HEK293T (cell line): ENCODE results near the gene TRAF6.

Source experiments
- BHLHE40 ChIP-seq: fragments of 450-650 bp; IDR thresholded peaks from 2 replicates; pipeline ENCODE4 v1.6.1; 2016; ENCODE audit warnings: mild to moderate bottlenecking, moderate library complexity, borderline replicate concordance
- ELF4 ChIP-seq: fragments of 450-650 bp; IDR thresholded peaks from 2 replicates; pipeline ENCODE4 v1.6.1; 2017; ENCODE audit warnings: antibody characterized with exemption
- FOXA1 ChIP-seq: fragments of 450-650 bp; IDR thresholded peaks from 2 replicates; pipeline ENCODE4 v1.6.1; 2016; ENCODE audit warnings: mild to moderate bottlenecking
- FOXK2 ChIP-seq: fragments of 450-650 bp; IDR thresholded peaks from 2 replicates; pipeline ENCODE4 v1.6.1; 2016; ENCODE audit warnings: mild to moderate bottlenecking
- HDGF ChIP-seq: fragments of 450-650 bp; IDR thresholded peaks from 2 replicates; pipeline ENCODE4 v1.6.1; 2017; ENCODE audit warnings: antibody characterized with exemption, borderline replicate concordance
- NFRKB ChIP-seq: fragments of 450-650 bp; IDR thresholded peaks from 2 replicates; pipeline ENCODE4 v1.6.1; 2016; ENCODE audit warnings: mild to moderate bottlenecking, moderate library complexity
- SP1 ChIP-seq: fragments of 450-650 bp; IDR thresholded peaks from 2 replicates; pipeline ENCODE4 v1.6.1; 2017
- SUZ12 ChIP-seq: fragments of 450-650 bp; IDR thresholded peaks from 2 replicates; pipeline ENCODE4 v1.6.1; 2016; ENCODE audit warnings: mild to moderate bottlenecking
- TF ChIP-seq, protein P1 (sequence below): fragments of 450-650 bp; IDR thresholded peaks from 2 replicates; pipeline ENCODE4 v1.6.1; 2016

DNA sequence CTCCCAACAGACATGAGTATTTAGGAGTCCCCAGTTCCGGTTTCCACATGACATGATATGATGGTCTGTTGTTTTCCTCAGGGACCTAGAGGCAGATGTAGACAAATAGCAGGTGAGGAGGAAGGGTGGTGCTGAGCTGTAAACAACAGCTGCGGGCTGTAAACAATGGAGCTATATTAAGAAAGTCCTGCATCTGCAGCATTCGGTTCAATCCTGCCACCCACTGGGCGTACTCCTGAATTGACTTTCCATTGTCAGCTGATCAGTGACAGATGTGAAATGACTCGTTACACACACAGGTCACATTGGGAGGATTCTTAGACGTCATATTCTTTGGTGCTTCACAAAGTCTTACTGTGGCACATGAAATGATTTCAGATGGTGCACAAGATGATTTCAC lies 30.9 kb upstream of the TRAF6 start:
- TF ChIP-seq HDGF = no peak
- no peak for TF ChIP-seq SP1
- no peak for TF ChIP-seq FOXK2
- TF ChIP-seq FOXA1 = no peak
- no peak for TF ChIP-seq BHLHE40
- TF ChIP-seq SUZ12 = no peak
- no peak for TF ChIP-seq ELF4
- no peak for TF ChIP-seq NFRKB
- TF ChIP-seq, protein P1, sequence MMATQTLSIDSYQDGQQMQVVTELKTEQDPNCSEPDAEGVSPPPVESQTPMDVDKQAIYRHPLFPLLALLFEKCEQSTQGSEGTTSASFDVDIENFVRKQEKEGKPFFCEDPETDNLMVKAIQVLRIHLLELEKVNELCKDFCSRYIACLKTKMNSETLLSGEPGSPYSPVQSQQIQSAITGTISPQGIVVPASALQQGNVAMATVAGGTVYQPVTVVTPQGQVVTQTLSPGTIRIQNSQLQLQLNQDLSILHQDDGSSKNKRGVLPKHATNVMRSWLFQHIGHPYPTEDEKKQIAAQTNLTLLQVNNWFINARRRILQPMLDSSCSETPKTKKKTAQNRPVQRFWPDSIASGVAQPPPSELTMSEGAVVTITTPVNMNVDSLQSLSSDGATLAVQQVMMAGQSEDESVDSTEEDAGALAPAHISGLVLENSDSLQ = no peak
